GM12873 (cell line): ENCODE results near the gene CACNA1G.

Experiments used
- TF ChIP-seq, protein P1 (sequence below): IDR thresholded peaks from 2 replicates; pipeline ENCODE4 v1.5.1; 2012; ENCODE audit warnings: low read depth, mild to moderate bottlenecking, moderate library complexity, low read length, control low read depth; ENCODE audit not compliant: insufficient read depth; ENCODE audit errors: missing control alignments

The CACNA1G gene

DNA sequence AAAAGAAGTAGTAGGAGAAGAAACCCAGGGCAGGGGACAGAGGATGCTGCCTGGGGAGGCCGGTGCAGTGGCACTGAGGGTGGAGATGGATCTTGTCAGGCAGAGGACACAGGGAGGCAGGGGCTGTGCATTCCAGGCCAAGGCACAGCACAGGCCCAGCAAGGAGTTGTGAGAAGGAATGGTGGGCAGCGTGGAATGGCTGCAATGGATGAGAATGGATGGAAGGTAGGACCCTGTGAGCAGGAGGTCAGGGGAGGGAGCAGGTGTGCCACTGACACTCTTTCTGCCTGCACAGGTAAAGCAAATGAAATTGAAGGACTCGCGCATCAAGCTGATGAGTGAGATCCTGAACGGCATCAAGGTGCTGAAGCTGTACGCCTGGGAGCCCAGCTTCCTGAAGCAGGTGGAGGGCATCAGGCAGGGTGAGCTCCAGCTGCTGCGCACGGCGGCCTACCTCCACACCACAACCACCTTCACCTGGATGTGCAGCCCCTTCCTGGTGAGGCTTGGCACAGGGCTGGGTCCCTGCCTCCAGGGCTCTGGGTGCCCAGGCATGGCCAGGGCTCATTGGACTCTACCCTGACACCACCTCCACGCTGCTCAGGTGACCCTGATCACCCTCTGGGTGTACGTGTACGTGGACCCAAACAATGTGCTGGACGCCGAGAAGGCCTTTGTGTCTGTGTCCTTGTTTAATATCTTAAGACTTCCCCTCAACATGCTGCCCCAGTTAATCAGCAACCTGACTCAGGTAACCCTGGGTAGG lies 106.9 kb downstream of the CACNA1G start:
- TF ChIP-seq, protein P1, sequence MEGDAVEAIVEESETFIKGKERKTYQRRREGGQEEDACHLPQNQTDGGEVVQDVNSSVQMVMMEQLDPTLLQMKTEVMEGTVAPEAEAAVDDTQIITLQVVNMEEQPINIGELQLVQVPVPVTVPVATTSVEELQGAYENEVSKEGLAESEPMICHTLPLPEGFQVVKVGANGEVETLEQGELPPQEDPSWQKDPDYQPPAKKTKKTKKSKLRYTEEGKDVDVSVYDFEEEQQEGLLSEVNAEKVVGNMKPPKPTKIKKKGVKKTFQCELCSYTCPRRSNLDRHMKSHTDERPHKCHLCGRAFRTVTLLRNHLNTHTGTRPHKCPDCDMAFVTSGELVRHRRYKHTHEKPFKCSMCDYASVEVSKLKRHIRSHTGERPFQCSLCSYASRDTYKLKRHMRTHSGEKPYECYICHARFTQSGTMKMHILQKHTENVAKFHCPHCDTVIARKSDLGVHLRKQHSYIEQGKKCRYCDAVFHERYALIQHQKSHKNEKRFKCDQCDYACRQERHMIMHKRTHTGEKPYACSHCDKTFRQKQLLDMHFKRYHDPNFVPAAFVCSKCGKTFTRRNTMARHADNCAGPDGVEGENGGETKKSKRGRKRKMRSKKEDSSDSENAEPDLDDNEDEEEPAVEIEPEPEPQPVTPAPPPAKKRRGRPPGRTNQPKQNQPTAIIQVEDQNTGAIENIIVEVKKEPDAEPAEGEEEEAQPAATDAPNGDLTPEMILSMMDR: no peak

DNA sequence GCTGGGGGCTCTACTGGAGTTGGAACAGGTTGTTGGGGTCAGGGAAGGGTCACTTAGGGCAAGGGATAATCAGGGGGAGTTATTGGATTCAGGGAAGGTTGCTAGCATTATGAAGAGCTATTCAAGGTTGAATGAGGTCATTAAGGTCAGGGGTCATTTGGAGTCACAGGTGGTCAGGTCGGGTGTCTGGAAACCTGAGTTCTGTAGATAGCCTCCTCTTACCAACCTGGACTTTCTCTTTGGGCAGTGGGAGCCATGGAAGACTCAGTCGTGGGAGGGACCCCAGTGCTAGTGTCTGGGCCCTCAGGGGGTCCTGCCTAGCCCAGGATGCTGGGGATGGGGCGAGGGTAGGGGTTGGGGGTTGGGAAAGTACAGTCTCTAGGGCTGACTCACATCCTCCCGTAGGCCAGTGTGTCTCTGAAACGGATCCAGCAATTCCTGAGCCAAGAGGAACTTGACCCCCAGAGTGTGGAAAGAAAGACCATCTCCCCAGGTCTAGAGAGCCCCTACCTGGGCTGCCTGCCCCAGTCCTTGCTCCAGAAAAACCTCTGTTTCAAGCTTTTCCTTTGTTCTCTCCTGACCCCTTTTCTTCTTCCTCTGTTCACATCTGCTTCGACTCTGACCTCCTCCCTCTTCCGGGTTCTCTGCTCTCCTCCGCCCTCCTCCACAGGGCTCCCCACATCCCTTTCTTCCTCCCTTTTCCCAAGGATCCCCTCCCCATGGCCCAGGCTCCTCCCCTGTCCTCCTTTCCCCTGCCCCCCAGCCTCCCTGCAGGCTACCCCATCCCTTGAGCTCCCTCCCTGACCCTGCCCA lies 107.7 kb downstream of the CACNA1G start:
- TF ChIP-seq, protein P1: no peak

DNA sequence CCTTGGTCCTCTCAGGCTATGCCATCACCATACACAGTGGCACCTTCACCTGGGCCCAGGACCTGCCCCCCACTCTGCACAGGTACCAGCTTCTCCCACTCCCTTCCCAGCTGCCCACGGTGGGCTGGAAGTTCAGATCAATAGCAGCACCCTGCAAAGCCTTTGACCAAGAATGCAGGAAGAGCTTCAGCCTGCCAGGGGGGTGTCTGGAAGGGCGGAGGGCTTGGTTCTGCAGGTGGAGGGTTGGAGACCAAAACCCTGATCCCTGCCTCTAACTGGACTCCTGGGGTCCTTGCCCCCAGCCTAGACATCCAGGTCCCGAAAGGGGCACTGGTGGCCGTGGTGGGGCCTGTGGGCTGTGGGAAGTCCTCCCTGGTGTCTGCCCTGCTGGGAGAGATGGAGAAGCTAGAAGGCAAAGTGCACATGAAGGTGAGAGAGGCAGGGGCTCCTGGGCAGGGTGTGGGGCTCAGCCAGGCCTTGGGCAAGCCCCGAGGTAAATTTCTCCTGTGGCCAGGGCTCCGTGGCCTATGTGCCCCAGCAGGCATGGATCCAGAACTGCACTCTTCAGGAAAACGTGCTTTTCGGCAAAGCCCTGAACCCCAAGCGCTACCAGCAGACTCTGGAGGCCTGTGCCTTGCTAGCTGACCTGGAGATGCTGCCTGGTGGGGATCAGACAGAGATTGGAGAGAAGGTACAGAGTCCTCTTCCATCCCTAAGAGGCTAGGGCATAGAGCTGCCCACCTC lies 108.5 kb downstream of the CACNA1G start:
- TF ChIP-seq, protein P1: no peak

DNA sequence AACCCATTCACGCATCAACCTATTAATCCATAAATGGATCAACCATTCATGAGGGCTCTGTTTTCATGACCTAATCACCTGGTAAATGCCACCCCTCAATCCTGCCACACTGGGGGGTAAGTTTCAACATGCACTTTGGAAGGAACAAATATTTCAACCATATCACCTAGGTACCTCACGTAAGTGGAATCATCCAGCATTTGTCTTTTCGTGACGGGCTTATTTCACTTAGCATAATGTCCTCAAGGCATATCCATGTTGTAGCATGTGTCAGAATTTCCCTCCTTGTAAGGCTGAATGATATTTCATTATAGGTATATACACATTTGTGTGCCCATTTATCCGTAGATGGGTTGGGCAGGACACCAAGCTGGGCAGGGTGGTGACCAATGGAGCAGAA lies 111.6 kb downstream of the CACNA1G start:
- TF ChIP-seq, protein P1: no peak

DNA sequence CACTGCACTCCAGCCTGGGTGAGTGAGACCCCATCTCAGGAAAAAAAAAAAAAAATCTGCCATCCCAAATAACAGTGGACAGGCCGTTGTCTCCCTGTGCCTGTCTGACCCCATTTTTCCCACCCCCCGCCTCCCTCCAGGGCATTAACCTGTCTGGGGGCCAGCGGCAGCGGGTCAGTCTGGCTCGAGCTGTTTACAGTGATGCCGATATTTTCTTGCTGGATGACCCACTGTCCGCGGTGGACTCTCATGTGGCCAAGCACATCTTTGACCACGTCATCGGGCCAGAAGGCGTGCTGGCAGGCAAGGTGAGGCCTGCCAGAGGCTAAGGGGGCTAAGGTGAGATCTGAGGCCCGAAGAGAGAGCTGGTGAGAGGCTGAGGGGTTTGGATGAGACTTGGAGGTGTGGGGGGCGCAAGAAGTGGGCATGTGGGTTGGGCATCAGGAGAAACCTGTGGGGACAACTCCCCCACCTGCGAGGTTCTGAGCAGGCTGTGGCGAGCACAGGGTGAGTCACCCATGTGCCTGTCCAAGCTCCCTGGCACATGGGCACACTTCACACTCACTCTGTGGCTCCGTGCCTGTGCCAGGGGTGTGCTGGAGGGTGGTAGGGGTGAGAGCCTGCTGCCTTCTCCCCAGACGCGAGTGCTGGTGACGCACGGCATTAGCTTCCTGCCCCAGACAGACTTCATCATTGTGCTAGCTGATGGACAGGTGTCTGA lies 112.5 kb downstream of the CACNA1G start:
- TF ChIP-seq, protein P1: no peak

DNA sequence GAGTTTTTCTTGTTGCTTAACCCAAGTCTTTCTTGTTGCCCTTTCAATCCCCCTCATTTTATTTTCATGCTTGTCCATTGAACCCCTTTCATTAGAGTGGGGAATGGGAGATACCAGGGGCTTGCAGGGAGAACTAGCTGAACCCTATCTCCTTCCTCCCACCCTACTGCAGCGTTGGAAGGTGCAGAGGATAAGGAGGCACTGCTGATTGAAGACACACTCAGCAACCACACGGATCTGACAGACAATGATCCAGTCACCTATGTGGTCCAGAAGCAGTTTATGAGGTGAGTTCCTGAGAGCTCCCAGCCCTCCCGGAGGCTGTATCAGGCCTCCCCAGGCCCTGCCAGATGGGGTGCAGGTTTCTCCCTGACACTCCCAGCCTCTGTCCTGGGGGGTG lies 114.7 kb downstream of the CACNA1G start:
- TF ChIP-seq, protein P1: no peak

DNA sequence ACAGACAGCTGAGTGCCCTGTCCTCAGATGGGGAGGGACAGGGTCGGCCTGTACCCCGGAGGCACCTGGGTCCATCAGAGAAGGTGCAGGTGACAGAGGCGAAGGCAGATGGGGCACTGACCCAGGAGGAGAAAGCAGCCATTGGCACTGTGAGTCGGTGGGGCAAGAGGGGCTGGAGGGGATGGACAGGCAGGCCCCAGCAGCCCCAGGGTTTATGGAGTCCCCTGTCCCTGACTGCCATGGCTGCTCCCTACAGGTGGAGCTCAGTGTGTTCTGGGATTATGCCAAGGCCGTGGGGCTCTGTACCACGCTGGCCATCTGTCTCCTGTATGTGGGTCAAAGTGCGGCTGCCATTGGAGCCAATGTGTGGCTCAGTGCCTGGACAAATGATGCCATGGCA lies 115.1 kb downstream of the CACNA1G start:
- TF ChIP-seq, protein P1: no peak
